Spleen (tissue), 13 donors: Measurements from ENCODE around the gene FHAD1. TPM values are rescaled to one million over a fixed set of nuclear protein-coding genes. Genes with fewer than 3 reads are reported as not detected.

Experiments used
- DNase-seq: peaks from one replicate; pipeline ENCODE4 v3.0.0-alpha.2; 2020
- H3K27ac ChIP-seq, 8 donors: fragments of 200-600 bp; sonication (generic) in 7 of 8; 1 replicate in 4 of 8; 2 replicates in 4 of 8; pipeline versions ENCODE4 v1.5.0 to v1.8.0; 2016 to 2021; ENCODE audit warnings: inconsistent platforms in 4 of 8, mild to moderate bottlenecking in 4 of 8, moderate library complexity in 1 of 8
- H3K27me3 ChIP-seq, 7 donors: fragments of 200-600 bp; sonication (generic) in 6 of 7; replicated peaks in 1 of 7; 1 replicate in 4 of 7; 2 replicates in 3 of 7; pipeline versions ENCODE4 v1.5.0 to v1.8.0; 2016 to 2021; ENCODE audit warnings: inconsistent platforms in 3 of 7, mild to moderate bottlenecking in 1 of 7
- H3K36me3 ChIP-seq, 6 donors: fragments of 200-600 bp; sonication (generic) in 5 of 6; 1 replicate in 4 of 6; 2 replicates in 2 of 6; pipeline versions ENCODE4 v1.5.0 to v1.8.0; 2016 to 2021; ENCODE audit warnings: inconsistent platforms in 2 of 6
- H3K4me1 ChIP-seq, 6 donors: fragments of 200-600 bp; sonication (generic) in 5 of 6; 1 replicate in 3 of 6; 2 replicates in 3 of 6; pipeline versions ENCODE4 v1.5.0 to v1.8.0; 2016 to 2021; ENCODE audit warnings: inconsistent platforms in 3 of 6
- H3K4me3 ChIP-seq, 8 donors: fragments of 200-600 bp; sonication (generic) in 7 of 8; 1 replicate in 4 of 8; 2 replicates in 4 of 8; pipeline versions ENCODE4 v1.5.0 to v1.8.0; 2016 to 2021; ENCODE audit warnings: inconsistent platforms in 4 of 8, mild to moderate bottlenecking in 4 of 8, moderate library complexity in 2 of 8
- H3K9me3 ChIP-seq, 8 donors: fragments of 200-600 bp; sonication (generic) in 7 of 8; 1 replicate in 4 of 8; 2 replicates in 4 of 8; pipeline versions ENCODE4 v1.5.0 to v1.8.0; 2016 to 2021; ENCODE audit warnings: inconsistent platforms in 4 of 8
- POLR2A ChIP-seq, 3 donors: fragments of 450-650 bp; IDR thresholded peaks; one replicate each; pipeline ENCODE4 v1.5.1; 2017; ENCODE audit warnings: antibody characterized with exemption in 3 of 3, mild to moderate bottlenecking in 1 of 3
- POLR2AphosphoS5 ChIP-seq, 3 donors: sonication (generic); formaldehyde crosslinking; IDR thresholded peaks; one replicate each; pipeline ENCODE4 v1.5.1; 2017; ENCODE audit warnings: antibody characterized with exemption in 3 of 3
- WGBS, 5 donors: extraction: QIAGEN DNeasy Blood & Tissue Kit in 3 of 5; methylation state at CpG; one replicate each; pipeline versions ENCODE4 v1.1.5 to v1.1.7; 2013 to 2018; 5-methylcytosine and 5-hydroxymethylcytosine counted together
- intact Hi-C: fragments of 100-400 bp; cut with DNase I; formaldehyde crosslinking; loops from one replicate; pipeline ENCODE4 v1.15.0; 2023; ENCODE audit warnings: low total_unique reads
- long read RNA-seq, 2 donors: transcript quantifications; one replicate each; lab custom pipeline, GENCODE V29; 2026
- polyA plus RNA-seq, 3 donors: library from polyadenylated mRNA; stranded (reverse); fragments of 200-250 nt; gene quantifications; one replicate each; pipeline ENCODE4 v1.2.1, GENCODE V29; 2013
- total RNA-seq, 7 donors: library from RNA; depleted of rRNA in 3 of 7; stranded (reverse); fragments of >200 nt in 3 of 7; fragmentation: NEBNext Ultra II Directional in 4 of 7; extraction: Animal tissue kit (Norgen Biotek cat#: 25700) in 4 of 7; gene quantifications; one replicate each; pipeline versions ENCODE4 v1.1.0 to v1.2.1, GENCODE V29; 2016 to 2021
- TF ChIP-seq, protein P1 (sequence below), 11 experiments: fragments of 200-600 bp in 7 of 11; fragments of 450-650 bp in 4 of 11; sonication (generic) in 4 of 11; IDR thresholded peaks in 8 of 11; conservative IDR thresholded peaks in 3 of 11; 1 replicate in 7 of 11; 2 replicates in 4 of 11; pipeline versions ENCODE4 v1.4.0 to v1.8.0; 2016 to 2021; ENCODE audit warnings: antibody characterized with exemption in 11 of 11, inconsistent platforms in 4 of 11, mild to moderate bottlenecking in 1 of 11
- donor health status: healthy with polysubstance abuse.
- donor health status: DM: no; HTN: no; CAD: no; lungs with moderate emphysema.
- donor health status: DM: no; HTN: no; CAD: no.
- donor health status: Bipolar disorder and iron deficiency.
- donor health status: healthy.
- donor health status: DM: no; HTN: no; CAD: no.
- donor health status: DM: yes; HTN: yes; CAD: no.

The FHAD1 gene
- 1 to 10 TPM in 1 of 7 donors, under 1 TPM in 3, not detected in 3; 0.25 to 1.0 (median 0.28) TPM for total RNA-seq
- under 1 TPM; 0.22 to 0.43 (median 0.26) TPM for polyA plus RNA-seq
- long read RNA-seq, donor 1: 0 reads
- long read RNA-seq, donor 2: 0 reads

- intact Hi-C loops: no loop called here
- WGBS, 5 donors: 6 to 23% (median 7%) methylated on average over 12 to 55 of the region's 55 CpGs
- peak within 1 kb of the TSS in 2 of 8 donors; percentile 13 to 27 for H3K27ac ChIP-seq
- DNase-seq: peak; percentile 79
- peak within 1 kb of the TSS; percentile 28 to 68 (median 41) for H3K4me3 ChIP-seq
- H3K9me3 ChIP-seq: peaks cover 0 to 13% (median 0%) of the 10 kb centered on the region in 8 donors
- no peaks in the 10 kb centered on the region for H3K36me3 ChIP-seq
- peaks cover 0 to 52% (median 7%) of the 10 kb centered on the region in 7 donors for H3K27me3 ChIP-seq
- TF ChIP-seq, protein P1, sequence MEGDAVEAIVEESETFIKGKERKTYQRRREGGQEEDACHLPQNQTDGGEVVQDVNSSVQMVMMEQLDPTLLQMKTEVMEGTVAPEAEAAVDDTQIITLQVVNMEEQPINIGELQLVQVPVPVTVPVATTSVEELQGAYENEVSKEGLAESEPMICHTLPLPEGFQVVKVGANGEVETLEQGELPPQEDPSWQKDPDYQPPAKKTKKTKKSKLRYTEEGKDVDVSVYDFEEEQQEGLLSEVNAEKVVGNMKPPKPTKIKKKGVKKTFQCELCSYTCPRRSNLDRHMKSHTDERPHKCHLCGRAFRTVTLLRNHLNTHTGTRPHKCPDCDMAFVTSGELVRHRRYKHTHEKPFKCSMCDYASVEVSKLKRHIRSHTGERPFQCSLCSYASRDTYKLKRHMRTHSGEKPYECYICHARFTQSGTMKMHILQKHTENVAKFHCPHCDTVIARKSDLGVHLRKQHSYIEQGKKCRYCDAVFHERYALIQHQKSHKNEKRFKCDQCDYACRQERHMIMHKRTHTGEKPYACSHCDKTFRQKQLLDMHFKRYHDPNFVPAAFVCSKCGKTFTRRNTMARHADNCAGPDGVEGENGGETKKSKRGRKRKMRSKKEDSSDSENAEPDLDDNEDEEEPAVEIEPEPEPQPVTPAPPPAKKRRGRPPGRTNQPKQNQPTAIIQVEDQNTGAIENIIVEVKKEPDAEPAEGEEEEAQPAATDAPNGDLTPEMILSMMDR (IDR thresholded peaks at IDR 0.05 in 8 of 11, conservative IDR thresholded peaks at IDR 0.05 in 3 of 11): no peak
- TF ChIP-seq POLR2A (IDR thresholded peaks at IDR 0.05) (no peak), POLR2AphosphoS5 (IDR thresholded peaks at IDR 0.05) (peak in 1 of 3 donors; percentile 20)
- H3K4me1 ChIP-seq: peaks cover 2 to 54% (median 24%) of the 10 kb centered on the region in 6 donors
These were observed at the start of gene FHAD1 for GRCh38 chr1:15246960-15247614. Gene FHAD1 (plus strand): TSS chr1:15247223. CDS start chr1:15251785, 4,562 bp downstream.

- intact Hi-C loops: no loop called here
- no peak for DNase-seq
- 81 to 92% (median 84%) methylated on average over 12 of the region's 12 CpGs for WGBS, 5 donors
- Histone ChIP-seq H3K36me3 (no peaks in the 10 kb centered on the region), H3K27me3 (peaks cover 0 to 4% (median 0%) of the 10 kb centered on the region in 7 donors), H3K4me1 (peaks cover 0 to 4% (median 0%) of the 10 kb centered on the region in 6 donors), H3K9me3 (no peaks in the 10 kb centered on the region), H3K27ac (no peak overlapping the region), H3K4me3 (no peak overlapping the region)
- TF ChIP-seq POLR2AphosphoS5 (IDR thresholded peaks at IDR 0.05) (no peak), POLR2A (IDR thresholded peaks at IDR 0.05) (no peak)
- TF ChIP-seq, protein P1 (IDR thresholded peaks at IDR 0.05 in 8 of 11, conservative IDR thresholded peaks at IDR 0.05 in 3 of 11): no peak
These were observed 49.2 kb upstream of the FHAD1 start for GRCh38 chr1:15197591-15198447.

- no peak for TF ChIP-seq POLR2AphosphoS5 (IDR thresholded peaks at IDR 0.05)
- TF ChIP-seq, protein P1 (IDR thresholded peaks at IDR 0.05 in 8 of 11, conservative IDR thresholded peaks at IDR 0.05 in 3 of 11): no peak
- TF ChIP-seq POLR2A (IDR thresholded peaks at IDR 0.05): no peak
These were observed 48.3 kb upstream of the FHAD1 start for GRCh38 chr1:15198684-15199083.

More at GRCh38 chr1:15198684-15199083, 48.3 kb upstream of the FHAD1 start:
- Histone ChIP-seq H3K4me1 (peaks cover 0 to 4% (median 0%) of the 10 kb centered on the region in 6 donors), H3K36me3 (no peaks in the 10 kb centered on the region), H3K9me3 (no peaks in the 10 kb centered on the region), H3K27me3 (no peaks in the 10 kb centered on the region), H3K27ac (no peak overlapping the region), H3K4me3 (no peak overlapping the region)
- WGBS, 5 donors: 80 to 91% (median 88%) methylated on average over 6 to 8 of the region's 8 CpGs
- DNase-seq: no peak
- intact Hi-C loops: no loop called here
